WTC11 (cell line): Measurements from ENCODE around the gene DHDDS. TPM values are rescaled to one million over a fixed set of nuclear protein-coding genes. Genes with fewer than 3 reads are reported as not detected.

Experiments
- ATF6 ChIP-seq: sonication (generic); formaldehyde crosslinking; IDR thresholded peaks from 2 replicates; pipeline ENCODE4 v1.8.1; 2023; ENCODE audit warnings: mild to moderate bottlenecking, missing genetic modification reagents
- CBFB ChIP-seq: sonication (generic); formaldehyde crosslinking; IDR thresholded peaks from 2 replicates; pipeline ENCODE4 v1.8.1; 2022; ENCODE audit warnings: mild to moderate bottlenecking, low read depth, missing genetic modification reagents
- E2F4 ChIP-seq: sonication (generic); formaldehyde crosslinking; IDR thresholded peaks from 2 replicates; pipeline ENCODE4 v1.8.1; 2022; ENCODE audit warnings: low read depth, mild to moderate bottlenecking, moderate library complexity, missing genetic modification reagents, borderline replicate concordance
- GRHL2 ChIP-seq: fragments of 250-450 bp; sonication (Bioruptor Pico); IDR thresholded peaks from 2 replicates; pipeline ENCODE4 v1.8.0; 2022; ENCODE audit warnings: mild to moderate bottlenecking, moderate library complexity; ENCODE audit not compliant: insufficient replicate concordance, severe bottlenecking
- JAZF1 ChIP-seq: fragments of 250-450 bp; sonication (Bioruptor Pico); IDR thresholded peaks from 2 replicates; pipeline ENCODE4 v1.9.0; 2021; ENCODE audit warnings: moderate library complexity, mild to moderate bottlenecking, inconsistent platforms
- MXD4 ChIP-seq: fragments of 250-450 bp; sonication (Bioruptor Pico); IDR thresholded peaks from 2 replicates; pipeline ENCODE4 v1.8.0; 2021; ENCODE audit warnings: mild to moderate bottlenecking, moderate library complexity, borderline replicate concordance
- MYBL2 ChIP-seq: sonication (generic); formaldehyde crosslinking; IDR thresholded peaks from 2 replicates; pipeline ENCODE4 v1.8.1; 2023; ENCODE audit warnings: mild to moderate bottlenecking, moderate library complexity, missing genetic modification reagents
- NR1H2 ChIP-seq: sonication (generic); formaldehyde crosslinking; IDR thresholded peaks from 2 replicates; pipeline ENCODE4 v1.9.0; 2021; ENCODE audit warnings: mild to moderate bottlenecking, moderate library complexity, missing genetic modification reagents
- PRRX2 ChIP-seq: fragments of 250-450 bp; sonication (Bioruptor Pico); IDR thresholded peaks from 2 replicates; pipeline ENCODE4 v1.8.0; 2021; ENCODE audit warnings: mild to moderate bottlenecking
- SMAD3 ChIP-seq: sonication (generic); formaldehyde crosslinking; IDR thresholded peaks from 2 replicates; pipeline ENCODE4 v1.8.0; 2022; ENCODE audit warnings: missing genetic modification reagents, mild to moderate bottlenecking, borderline replicate concordance
- STAT6 ChIP-seq: sonication (generic); formaldehyde crosslinking; conservative IDR thresholded peaks from 2 replicates; pipeline ENCODE4 v1.8.1; 2023; ENCODE audit warnings: mild to moderate bottlenecking, low read depth, missing genetic modification reagents, moderate library complexity
- USF1 ChIP-seq: sonication (generic); formaldehyde crosslinking; IDR thresholded peaks from 2 replicates; pipeline ENCODE4 v1.8.0; 2022; ENCODE audit warnings: mild to moderate bottlenecking, missing genetic modification reagents
- ZNF425 ChIP-seq: fragments of 250-450 bp; sonication (Bioruptor Pico); conservative IDR thresholded peaks from 2 replicates; pipeline ENCODE4 v1.9.0; 2021; ENCODE audit warnings: mild to moderate bottlenecking
- ZNF671 ChIP-seq: fragments of 250-450 bp; sonication (Bioruptor Pico); IDR thresholded peaks from 2 replicates; pipeline ENCODE4 v1.8.0; 2021; ENCODE audit warnings: mild to moderate bottlenecking
- total RNA-seq: library from RNA; stranded (reverse); gene quantifications from 3 replicates; pipeline ENCODE4 v1.2.3, GENCODE V29; 2021
- TF ChIP-seq, protein P1 (sequence below): sonication (generic); formaldehyde crosslinking; IDR thresholded peaks from 2 replicates; pipeline ENCODE4 v1.8.1; 2023; ENCODE audit warnings: mild to moderate bottlenecking, missing genetic modification reagents, borderline replicate concordance
- TF ChIP-seq, protein P2 (sequence below): fragments of 250-450 bp; sonication (Bioruptor Pico); IDR thresholded peaks from 2 replicates; pipeline ENCODE4 v1.9.0; 2021; ENCODE audit warnings: mild to moderate bottlenecking
- TF ChIP-seq, protein P3 (sequence below): sonication (generic); formaldehyde crosslinking; IDR thresholded peaks from 2 replicates; pipeline ENCODE4 v1.8.1; 2023; ENCODE audit warnings: mild to moderate bottlenecking, moderate library complexity, missing genetic modification reagents

Gene DHDDS
- total RNA-seq, 1 experiment from 2014 or later, result 55.4 TPM

DNA sequence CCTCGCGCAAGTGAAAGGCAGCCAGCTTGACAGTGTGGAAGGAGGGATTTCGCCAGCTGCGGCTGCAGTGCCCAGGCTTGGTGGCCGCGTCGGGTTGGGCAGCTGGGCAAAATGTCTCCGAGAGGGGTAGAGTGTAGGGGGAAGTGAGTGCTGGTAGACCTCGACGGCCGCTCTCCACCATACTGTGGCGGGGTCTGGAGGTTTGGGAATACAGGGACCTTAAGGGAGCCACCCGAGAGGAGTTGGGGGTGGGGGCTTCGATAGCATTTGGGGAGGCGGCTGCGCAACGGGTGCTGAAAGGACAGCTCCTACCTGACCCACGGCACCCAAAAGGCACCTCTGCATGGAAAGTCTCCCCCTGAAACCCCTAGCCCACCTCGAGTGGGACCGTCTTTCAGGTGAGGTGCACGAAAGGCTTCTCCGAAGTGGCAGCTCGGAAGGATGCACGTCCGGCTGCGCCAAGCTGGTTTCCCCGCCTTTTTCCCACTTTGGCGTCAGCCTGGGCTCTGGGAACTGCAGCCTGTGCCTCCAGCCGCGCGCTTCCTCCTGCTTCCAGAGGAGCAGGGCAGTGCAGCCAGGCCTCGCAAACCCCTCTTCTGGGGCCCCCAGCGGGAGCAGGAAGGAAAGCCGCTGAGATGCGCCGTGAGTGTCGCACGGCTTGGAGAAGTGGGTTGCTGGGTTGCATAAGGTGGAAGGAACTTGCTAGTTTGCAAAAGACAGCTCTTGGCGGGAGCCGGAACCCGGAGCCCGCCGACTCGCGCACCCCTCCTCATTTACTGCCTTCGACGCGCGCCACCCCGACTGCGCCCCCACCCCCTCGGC is 39.6 kb downstream of the DHDDS start (continued):
- no peak for TF ChIP-seq GRHL2 (CRISPR knock-in tag)
- TF ChIP-seq ZNF425, result no peak
- peak; percentile 80; the same call in 1 of the 2 replicates for TF ChIP-seq ZNF671
- TF ChIP-seq STAT6 (CRISPR knock-in tag), result no peak
- no peak for TF ChIP-seq ATF6 (CRISPR knock-in tag)
- TF ChIP-seq JAZF1, result no peak
- TF ChIP-seq SMAD3 (CRISPR knock-in tag), result peak; percentile 33; the same call in 1 of the 2 replicates
- TF ChIP-seq PRRX2, result no peak; the same call in 1 of the 2 replicates
- peak; percentile 62; the same call in 1 of the 2 replicates for TF ChIP-seq USF1
- no peak; the same call in 1 of the 2 replicates for TF ChIP-seq E2F4 (CRISPR knock-in tag)
- TF ChIP-seq MYBL2 (CRISPR knock-in tag), result no peak
- no peak for TF ChIP-seq CBFB (CRISPR knock-in tag)
- no peak for TF ChIP-seq MXD4 (CRISPR knock-in tag)
- TF ChIP-seq, protein P1, sequence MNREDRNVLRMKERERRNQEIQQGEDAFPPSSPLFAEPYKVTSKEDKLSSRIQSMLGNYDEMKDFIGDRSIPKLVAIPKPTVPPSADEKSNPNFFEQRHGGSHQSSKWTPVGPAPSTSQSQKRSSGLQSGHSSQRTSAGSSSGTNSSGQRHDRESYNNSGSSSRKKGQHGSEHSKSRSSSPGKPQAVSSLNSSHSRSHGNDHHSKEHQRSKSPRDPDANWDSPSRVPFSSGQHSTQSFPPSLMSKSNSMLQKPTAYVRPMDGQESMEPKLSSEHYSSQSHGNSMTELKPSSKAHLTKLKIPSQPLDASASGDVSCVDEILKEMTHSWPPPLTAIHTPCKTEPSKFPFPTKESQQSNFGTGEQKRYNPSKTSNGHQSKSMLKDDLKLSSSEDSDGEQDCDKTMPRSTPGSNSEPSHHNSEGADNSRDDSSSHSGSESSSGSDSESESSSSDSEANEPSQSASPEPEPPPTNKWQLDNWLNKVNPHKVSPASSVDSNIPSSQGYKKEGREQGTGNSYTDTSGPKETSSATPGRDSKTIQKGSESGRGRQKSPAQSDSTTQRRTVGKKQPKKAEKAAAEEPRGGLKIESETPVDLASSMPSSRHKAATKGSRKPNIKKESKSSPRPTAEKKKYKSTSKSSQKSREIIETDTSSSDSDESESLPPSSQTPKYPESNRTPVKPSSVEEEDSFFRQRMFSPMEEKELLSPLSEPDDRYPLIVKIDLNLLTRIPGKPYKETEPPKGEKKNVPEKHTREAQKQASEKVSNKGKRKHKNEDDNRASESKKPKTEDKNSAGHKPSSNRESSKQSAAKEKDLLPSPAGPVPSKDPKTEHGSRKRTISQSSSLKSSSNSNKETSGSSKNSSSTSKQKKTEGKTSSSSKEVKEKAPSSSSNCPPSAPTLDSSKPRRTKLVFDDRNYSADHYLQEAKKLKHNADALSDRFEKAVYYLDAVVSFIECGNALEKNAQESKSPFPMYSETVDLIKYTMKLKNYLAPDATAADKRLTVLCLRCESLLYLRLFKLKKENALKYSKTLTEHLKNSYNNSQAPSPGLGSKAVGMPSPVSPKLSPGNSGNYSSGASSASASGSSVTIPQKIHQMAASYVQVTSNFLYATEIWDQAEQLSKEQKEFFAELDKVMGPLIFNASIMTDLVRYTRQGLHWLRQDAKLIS (CRISPR knock-in tag), result no peak
- no peak for TF ChIP-seq NR1H2 (CRISPR knock-in tag)
- TF ChIP-seq, protein P2, sequence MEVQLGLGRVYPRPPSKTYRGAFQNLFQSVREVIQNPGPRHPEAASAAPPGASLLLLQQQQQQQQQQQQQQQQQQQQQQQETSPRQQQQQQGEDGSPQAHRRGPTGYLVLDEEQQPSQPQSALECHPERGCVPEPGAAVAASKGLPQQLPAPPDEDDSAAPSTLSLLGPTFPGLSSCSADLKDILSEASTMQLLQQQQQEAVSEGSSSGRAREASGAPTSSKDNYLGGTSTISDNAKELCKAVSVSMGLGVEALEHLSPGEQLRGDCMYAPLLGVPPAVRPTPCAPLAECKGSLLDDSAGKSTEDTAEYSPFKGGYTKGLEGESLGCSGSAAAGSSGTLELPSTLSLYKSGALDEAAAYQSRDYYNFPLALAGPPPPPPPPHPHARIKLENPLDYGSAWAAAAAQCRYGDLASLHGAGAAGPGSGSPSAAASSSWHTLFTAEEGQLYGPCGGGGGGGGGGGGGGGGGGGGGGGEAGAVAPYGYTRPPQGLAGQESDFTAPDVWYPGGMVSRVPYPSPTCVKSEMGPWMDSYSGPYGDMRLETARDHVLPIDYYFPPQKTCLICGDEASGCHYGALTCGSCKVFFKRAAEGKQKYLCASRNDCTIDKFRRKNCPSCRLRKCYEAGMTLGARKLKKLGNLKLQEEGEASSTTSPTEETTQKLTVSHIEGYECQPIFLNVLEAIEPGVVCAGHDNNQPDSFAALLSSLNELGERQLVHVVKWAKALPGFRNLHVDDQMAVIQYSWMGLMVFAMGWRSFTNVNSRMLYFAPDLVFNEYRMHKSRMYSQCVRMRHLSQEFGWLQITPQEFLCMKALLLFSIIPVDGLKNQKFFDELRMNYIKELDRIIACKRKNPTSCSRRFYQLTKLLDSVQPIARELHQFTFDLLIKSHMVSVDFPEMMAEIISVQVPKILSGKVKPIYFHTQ (CRISPR knock-in tag), result peak; percentile 66; the same call in 1 of the 2 replicates
- TF ChIP-seq, protein P3, sequence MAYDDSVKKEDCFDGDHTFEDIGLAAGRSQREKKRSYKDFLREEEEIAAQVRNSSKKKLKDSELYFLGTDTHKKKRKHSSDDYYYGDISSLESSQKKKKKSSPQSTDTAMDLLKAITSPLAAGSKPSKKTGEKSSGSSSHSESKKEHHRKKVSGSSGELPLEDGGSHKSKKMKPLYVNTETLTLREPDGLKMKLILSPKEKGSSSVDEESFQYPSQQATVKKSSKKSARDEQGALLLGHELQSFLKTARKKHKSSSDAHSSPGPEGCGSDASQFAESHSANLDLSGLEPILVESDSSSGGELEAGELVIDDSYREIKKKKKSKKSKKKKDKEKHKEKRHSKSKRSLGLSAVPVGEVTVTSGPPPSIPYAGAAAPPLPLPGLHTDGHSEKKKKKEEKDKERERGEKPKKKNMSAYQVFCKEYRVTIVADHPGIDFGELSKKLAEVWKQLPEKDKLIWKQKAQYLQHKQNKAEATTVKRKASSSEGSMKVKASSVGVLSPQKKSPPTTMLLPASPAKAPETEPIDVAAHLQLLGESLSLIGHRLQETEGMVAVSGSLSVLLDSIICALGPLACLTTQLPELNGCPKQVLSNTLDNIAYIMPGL (CRISPR knock-in tag), result no peak; the same call in 1 of the 2 replicates
